SH-SY5Y (cell line): ENCODE data around the gene DLD.

ENCODE experiments used
- GATA2 ChIP-seq: IDR thresholded peaks from 2 replicates; pipeline ENCODE4 v1.6.1; 2011; ENCODE audit warnings: mild to moderate bottlenecking, low read depth, low read length
- GATA3 ChIP-seq: IDR thresholded peaks from 2 replicates; pipeline ENCODE4 v1.6.1; 2011; ENCODE audit warnings: low read depth, mild to moderate bottlenecking, low read length, moderate library complexity

DLD gene

DNA sequence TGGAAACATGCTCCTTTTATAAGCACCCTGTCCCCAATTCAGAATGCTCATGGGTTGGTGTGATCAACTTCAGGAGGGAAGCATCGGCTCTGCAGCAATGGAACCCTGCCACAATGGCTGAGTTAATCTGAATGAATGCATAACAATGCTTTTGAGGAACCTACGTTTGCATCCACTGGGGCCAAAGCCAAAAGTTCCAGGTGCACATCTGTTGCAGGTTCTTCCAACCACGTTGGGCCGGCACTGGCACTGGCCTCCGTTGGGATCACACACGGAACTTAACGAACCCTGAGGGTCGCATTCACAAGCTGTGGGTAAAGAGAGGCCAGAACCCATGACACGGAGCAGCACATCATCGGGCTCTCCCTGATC lies 68.5 kb downstream of the DLD start:
- TF ChIP-seq GATA3 (no peak), GATA2 (no peak)

DNA sequence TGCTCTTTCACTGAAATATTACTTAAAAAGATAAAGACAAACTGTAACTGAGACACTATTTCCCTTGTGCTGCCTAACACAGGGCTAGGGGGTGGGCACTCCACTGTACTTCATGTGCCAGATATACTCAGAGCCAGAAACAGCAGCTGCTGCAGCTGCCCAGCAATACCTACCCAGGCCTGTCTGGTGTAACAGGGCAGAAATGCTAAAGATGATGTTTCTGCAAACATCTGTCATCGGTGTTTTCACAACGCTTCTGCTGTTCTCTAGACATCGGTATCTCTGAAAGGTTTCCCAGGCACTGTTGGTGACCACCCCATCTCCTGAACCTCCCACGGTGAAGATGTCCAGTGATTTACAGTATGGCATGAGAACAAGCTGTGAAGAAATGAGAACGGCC lies 69.3 kb downstream of the DLD start:
- TF ChIP-seq GATA2: no peak
- TF ChIP-seq GATA3: no peak

DNA sequence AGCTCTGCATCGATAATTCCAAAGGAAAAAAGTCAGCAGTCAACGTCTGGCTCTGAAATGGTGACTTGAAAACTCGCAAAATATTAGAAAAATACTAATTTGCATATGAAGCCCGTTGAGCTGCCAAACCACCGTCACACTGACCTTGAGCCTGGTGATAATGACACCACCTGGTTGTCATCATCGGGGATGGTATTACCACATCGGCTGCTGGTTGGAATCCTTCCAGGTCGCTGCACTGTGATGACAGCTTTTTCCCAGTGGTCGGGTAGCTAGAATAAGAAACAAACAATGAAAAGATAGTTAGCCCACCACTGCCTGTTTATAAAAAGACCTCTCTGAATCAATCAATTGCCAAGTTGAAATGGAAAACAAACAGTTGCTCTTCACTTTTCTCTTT lies 70.4 kb downstream of the DLD start:
- TF ChIP-seq GATA2 (no peak), GATA3 (no peak)

DNA sequence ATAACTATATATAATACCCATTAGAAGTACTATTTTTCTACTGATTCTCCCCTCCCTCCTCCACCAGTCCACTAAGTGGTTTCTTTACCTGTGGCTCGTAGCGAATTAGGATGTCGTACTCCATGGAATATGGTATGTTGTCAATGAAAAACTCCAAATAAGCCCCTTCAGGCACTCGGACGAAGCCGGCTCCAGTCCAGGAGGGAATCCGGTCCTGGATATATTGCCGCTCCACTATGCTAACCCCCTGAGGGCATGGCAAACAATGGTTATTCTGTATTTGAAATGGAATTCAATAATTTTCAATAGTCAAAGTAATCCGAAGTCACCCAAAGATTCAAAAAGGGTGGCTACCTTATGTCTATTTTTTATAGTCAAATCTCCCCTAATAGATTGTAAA lies 71.8 kb downstream of the DLD start:
- TF ChIP-seq GATA2: no peak
- no peak for TF ChIP-seq GATA3

DNA sequence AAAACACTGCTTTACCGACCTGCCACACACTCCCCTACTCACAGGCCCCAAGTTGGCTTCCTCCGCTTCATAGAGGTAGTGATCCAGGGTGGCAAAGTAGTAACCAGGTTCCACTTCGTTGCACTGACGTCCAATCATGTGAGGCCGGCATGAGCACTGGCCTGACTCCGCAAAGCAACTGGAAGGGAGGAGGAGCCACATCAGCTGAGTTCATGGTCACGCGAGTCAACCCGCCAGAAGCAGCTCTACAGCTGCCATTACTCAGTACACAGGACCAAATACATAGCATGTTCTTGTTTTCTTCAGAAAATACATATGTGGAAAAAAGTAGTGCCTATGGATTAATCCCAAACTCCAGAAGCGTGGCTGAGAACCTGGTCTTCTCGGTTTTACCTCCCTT lies 73.5 kb downstream of the DLD start:
- TF ChIP-seq GATA3 (no peak), GATA2 (no peak)

DNA sequence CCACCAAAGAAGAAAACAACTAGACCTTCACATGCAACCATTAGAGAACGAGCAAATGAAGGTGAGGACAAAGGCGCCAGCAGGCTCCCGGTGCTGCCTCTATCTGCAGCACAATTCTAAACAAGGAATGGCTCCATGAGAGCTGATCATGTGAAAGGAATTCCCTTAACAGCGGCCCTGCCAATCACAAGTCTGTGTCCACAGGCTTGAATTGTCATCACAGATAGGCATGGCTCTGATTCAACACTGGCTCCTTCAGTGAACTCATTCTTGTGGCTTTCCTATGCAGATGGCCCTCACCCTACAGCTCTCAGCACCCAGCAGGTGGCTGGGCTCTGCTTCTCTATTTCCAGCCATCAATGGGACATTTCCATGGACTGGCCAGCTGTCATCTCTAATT lies 75.7 kb downstream of the DLD start:
- no peak for TF ChIP-seq GATA2
- no peak for TF ChIP-seq GATA3

DNA sequence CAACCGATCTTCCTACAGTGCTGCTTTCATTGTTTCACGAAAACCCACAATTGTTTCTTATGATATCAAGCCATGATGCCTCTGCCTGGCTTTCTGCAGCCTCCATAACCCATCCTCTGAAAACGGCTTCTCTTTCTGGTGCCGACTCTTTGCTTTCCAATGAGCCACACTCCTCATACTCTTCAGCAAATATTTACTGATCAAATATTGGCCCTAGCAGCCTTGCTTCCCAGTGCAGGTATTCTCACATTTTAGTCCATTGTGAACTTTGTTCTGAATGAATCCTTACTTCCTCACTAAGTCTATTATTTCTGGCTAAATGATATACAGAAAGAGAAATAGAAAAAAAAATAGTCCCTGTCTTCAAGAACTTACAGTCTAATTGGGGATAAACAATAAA lies 76.4 kb downstream of the DLD start:
- TF ChIP-seq GATA3: no peak
- no peak for TF ChIP-seq GATA2

DNA sequence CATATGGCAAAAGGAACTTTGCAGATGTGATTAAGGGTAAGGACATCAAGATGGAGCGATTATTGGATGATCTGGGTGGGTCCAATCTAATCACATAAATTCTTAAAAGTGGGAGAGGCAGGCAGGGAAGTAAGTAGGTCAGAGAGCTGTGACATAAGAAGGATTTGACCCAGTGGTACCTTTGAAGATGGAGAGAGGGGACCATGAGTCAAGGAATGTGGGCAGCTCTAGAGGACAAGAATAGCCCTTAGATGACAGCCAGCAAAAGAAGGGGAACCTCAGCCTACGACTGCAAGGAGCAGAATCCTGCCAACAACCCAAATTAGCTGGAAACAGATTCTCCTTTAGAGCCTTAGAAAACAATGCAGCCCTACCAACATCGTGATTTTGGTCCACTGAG lies 77.5 kb downstream of the DLD start:
- no peak for TF ChIP-seq GATA3
- no peak for TF ChIP-seq GATA2

DNA sequence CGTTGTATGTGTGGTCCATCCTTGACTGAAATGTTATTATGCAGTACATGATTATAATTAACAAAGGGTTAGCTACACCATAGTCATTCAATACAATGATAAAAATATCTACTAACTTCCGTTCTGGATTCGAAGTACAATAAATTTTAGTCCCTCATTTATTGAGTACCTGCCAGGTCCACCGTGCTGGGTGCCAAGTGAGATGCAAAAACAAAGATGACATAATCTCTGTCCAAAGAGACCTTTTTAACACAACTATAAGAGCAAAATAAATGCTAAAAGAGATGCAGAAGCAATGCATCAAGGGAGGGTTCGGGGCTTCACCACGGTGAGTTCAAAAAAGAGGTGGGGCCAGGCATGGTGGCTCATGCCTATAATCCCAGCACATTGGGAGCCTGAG lies 78.9 kb downstream of the DLD start:
- TF ChIP-seq GATA3 (no peak), GATA2 (no peak)
